Thyroid gland (tissue), 4 donors: ENCODE results near the gene ITGB2. TPM values are rescaled to one million over a fixed set of nuclear protein-coding genes. Genes with fewer than 3 reads are reported as not detected.

Source experiments
- DNase-seq, 2 donors: peaks; one replicate each; pipeline ENCODE4 v3.0.0-alpha.2; 2019
- H3K27ac ChIP-seq, 3 donors: fragments of 200-600 bp; sonication (generic); 1 replicate in 2 of 3; 2 replicates in 1 of 3; pipeline ENCODE4 v1.5.1; 2016 to 2019; ENCODE audit warnings: mild to moderate bottlenecking in 1 of 3, moderate library complexity in 1 of 3
- H3K27me3 ChIP-seq: fragments of 200-600 bp; sonication (generic); one replicate; pipeline ENCODE4 v1.5.1; 2019
- H3K36me3 ChIP-seq, 2 donors: fragments of 200-600 bp; sonication (generic); one replicate each; pipeline ENCODE4 v1.5.1; 2016 to 2019
- H3K4me1 ChIP-seq, 2 donors: fragments of 200-600 bp; sonication (generic); one replicate each; pipeline ENCODE4 v1.5.1; 2017 to 2019
- H3K4me3 ChIP-seq, 3 donors: fragments of 200-600 bp; sonication (generic); replicated peaks in 1 of 3; 1 replicate in 2 of 3; 2 replicates in 1 of 3; pipeline ENCODE4 v1.5.1; 2016; ENCODE audit warnings: mild to moderate bottlenecking in 1 of 3
- H3K9me3 ChIP-seq: fragments of 200-600 bp; sonication (generic); one replicate; pipeline ENCODE4 v1.5.1; 2017
- CTCF ChIP-seq, 6 experiments: fragments of 200-600 bp in 3 of 6; fragments of 450-650 bp in 3 of 6; sonication (generic) in 3 of 6; IDR thresholded peaks; one replicate each; pipeline ENCODE4 v1.5.1; 2016 to 2019; ENCODE audit warnings: antibody characterized with exemption in 6 of 6, mild to moderate bottlenecking in 2 of 6, inconsistent platforms in 1 of 6, moderate library complexity in 1 of 6
- POLR2A ChIP-seq, 2 donors: fragments of 450-650 bp; IDR thresholded peaks; one replicate each; pipeline ENCODE4 v1.6.1; 2017; ENCODE audit warnings: antibody characterized with exemption in 2 of 2, mild to moderate bottlenecking in 2 of 2, moderate library complexity in 1 of 2
- WGBS, 2 donors: methylation state at CpG; one replicate each; pipeline ENCODE4 v1.1.5; 2017; 5-methylcytosine and 5-hydroxymethylcytosine counted together
- intact Hi-C: fragments of 100-400 bp; cut with DNase I; formaldehyde crosslinking; loops from one replicate; pipeline ENCODE4 v1.15.1; 2023
- total RNA-seq, 4 donors: library from RNA; depleted of rRNA; stranded (reverse); fragments of >200 nt; gene quantifications; one replicate each; pipeline ENCODE4 v1.2.3, GENCODE V29; 2016

The ITGB2 gene
- total RNA-seq, 4 donors from 2014 or later = 18.4 to 79.4 (median 27.5) TPM

GRCh38 chr21:44951186-44951915, 30.7 kb upstream of the ITGB2 start:
- peaks cover 0 to 6% of the 10 kb centered on the region in 2 donors for H3K4me1 ChIP-seq
- WGBS, 2 donors = 96 to 97% methylated on average over 30 to 31 of the region's 31 CpGs

GRCh38 chr21:44950351-44950750, 29.7 kb upstream of the ITGB2 start:
- TF ChIP-seq POLR2A (IDR thresholded peaks at IDR 0.05) (no peak), CTCF (IDR thresholded peaks at IDR 0.05) (no peak)
- H3K27ac ChIP-seq = no peak overlapping the region
- no peak for DNase-seq
- 95% methylated on average over 18 of the region's 18 CpGs for WGBS, 2 donors
- no peaks in the 10 kb centered on the region for H3K36me3 ChIP-seq
- no peaks in the 10 kb centered on the region for H3K9me3 ChIP-seq
- intact Hi-C loops = loop anchor here (5.0 to 10.0 kb wide), 2 partner anchors 124 to 177 kb away; partner anchors contain the start of gene ADARB1
- H3K27me3 ChIP-seq = no peaks in the 10 kb centered on the region
- H3K4me1 ChIP-seq = peaks cover 0 to 6% of the 10 kb centered on the region in 2 donors
- no peak overlapping the region for H3K4me3 ChIP-seq

More at GRCh38 chr21:44951186-44951915, 30.7 kb upstream of the ITGB2 start:
- Histone ChIP-seq H3K9me3 (no peaks in the 10 kb centered on the region), H3K27ac (no peak overlapping the region), H3K4me3 (no peak overlapping the region), H3K36me3 (no peaks in the 10 kb centered on the region), H3K27me3 (no peaks in the 10 kb centered on the region)
- intact Hi-C loops = loop anchor here (5.0 to 10.0 kb wide), 2 partner anchors 123 to 176 kb away; partner anchors contain the start of gene ADARB1
- no peak for TF ChIP-seq CTCF (IDR thresholded peaks at IDR 0.05)
- TF ChIP-seq POLR2A (IDR thresholded peaks at IDR 0.05) = no peak
- no peak for DNase-seq

- Histone ChIP-seq H3K27me3 (no peaks in the 10 kb centered on the region), H3K9me3 (no peaks in the 10 kb centered on the region), H3K4me3 (no peak overlapping the region), H3K36me3 (no peaks in the 10 kb centered on the region), H3K4me1 (peaks cover 0 to 6% of the 10 kb centered on the region in 2 donors), H3K27ac (no peak overlapping the region)
- intact Hi-C loops = loop anchor here (5.0 to 10.0 kb wide), 4 partner anchors 125 to 335 kb away; partner anchors contain the start of genes ADARB1 and POFUT2
- DNase-seq = peak; percentile 86 to 93
- 10 to 21% methylated on average over 3 to 9 of the region's 10 CpGs for WGBS, 2 donors
- peak; percentile 73 to 96 (median 84) for TF ChIP-seq CTCF (IDR thresholded peaks at IDR 0.05)
- TF ChIP-seq POLR2A (IDR thresholded peaks at IDR 0.05) = no peak
Observed at GRCh38 chr21:44949779-44950198, 29.1 kb upstream of the ITGB2 start.

- no peaks in the 10 kb centered on the region for H3K9me3 ChIP-seq
- H3K27ac ChIP-seq = no peak overlapping the region
- no peak for DNase-seq
- no peak overlapping the region for H3K4me3 ChIP-seq
- H3K27me3 ChIP-seq = no peaks in the 10 kb centered on the region
- peaks cover 0 to under 1% of the 10 kb centered on the region in 2 donors for H3K36me3 ChIP-seq
- TF ChIP-seq POLR2A (IDR thresholded peaks at IDR 0.05) (no peak), CTCF (IDR thresholded peaks at IDR 0.05) (no peak)
- intact Hi-C loops = loop anchor here (5.0 to 10.0 kb wide), 2 partner anchors 188 to 336 kb away; partner anchors contain the start of gene POFUT2
- WGBS, 2 donors = 84 to 89% methylated on average over 14 to 19 of the region's 30 CpGs
- peaks cover 0 to 6% of the 10 kb centered on the region in 2 donors for H3K4me1 ChIP-seq
Observed at GRCh38 chr21:44949161-44949778, 28.6 kb upstream of the ITGB2 start.
